ENCODE data around the gene RFX3. TPM values are rescaled to one million over a fixed set of nuclear protein-coding genes. Genes with fewer than 3 reads are reported as not detected.

Gene RFX3
- total and polyA plus RNA-seq, 2 donors from 2014 or later: 1.6 to 17.8 TPM

DNA sequence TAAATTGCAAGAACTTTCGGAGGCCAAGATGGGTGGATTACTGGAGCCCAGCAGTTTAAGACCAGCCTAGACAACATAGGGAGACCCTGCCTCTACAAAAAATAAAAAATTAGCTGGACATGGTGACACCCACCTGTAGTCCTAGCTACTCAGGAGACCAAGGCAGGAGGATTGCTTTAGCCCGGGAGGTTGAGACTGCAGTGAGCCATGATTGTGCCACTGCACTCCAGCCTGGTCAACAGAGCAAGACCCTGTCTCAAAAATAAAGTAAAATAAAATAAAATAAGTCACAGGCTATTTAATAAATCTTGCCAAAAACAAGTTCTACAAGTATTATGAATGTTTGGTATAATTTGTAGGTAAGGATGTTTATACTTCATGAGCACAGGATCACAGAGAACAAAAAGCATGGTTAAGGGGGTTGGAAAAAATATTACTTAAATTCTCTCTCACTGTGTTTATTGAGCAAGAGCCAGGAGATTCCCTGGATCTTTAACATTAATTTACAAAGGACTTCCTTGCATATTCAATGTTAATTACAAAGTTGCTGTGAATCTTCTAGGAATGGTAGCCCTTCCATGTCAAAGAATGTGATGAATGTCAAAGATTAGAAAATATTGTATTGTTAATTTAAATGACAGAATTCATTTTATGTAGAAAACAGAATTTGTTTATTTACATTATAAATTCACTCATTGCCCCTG is 164.0 kb downstream of the RFX3 start:
- no peak for DNase-seq
- no peak overlapping the region for H3K9ac ChIP-seq (ENCODE audit: low read length in 3 of 3)
- no peak for FAIRE-seq

DNA sequence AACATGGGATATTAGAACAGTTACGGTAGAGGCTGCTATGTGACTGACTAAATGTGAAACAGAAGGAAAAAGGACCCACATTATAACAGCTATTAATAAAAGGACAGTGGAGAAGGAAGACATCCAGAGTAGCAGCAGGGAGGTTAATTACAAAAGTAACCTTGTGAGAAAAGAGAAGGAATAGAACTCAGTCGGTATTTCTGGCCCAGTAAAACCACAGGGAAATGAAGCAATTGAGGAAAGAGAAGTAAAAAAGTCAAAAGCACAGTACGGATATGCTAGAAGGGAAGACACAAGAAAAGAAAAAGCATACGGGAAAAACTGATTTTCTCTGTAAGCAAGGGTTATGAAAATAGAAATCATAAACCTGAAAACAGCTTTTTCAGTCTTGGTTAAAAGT is 164.7 kb downstream of the RFX3 start:
- TF ChIP-seq CTCF (IDR thresholded peaks at IDR 0.05; ENCODE audit: borderline replicate concordance, extremely low read depth, insufficient read depth): no peak
- intact Hi-C loops (cut with DNase I): no loop called here
- no peak for DNase-seq

More for the DNA sequence above, 164.0 kb downstream of the RFX3 start:
- no peaks in the 10 kb centered on the region for H3K4me1 ChIP-seq (ENCODE audit: control insufficient read depth in 2 of 3, insufficient read depth in 2 of 3, low read depth in 1 of 3, low read length in 3 of 3)
- H3K27ac ChIP-seq (ENCODE audit: low read depth in 2 of 2, low read length in 2 of 2): no peak overlapping the region
- no peaks in the 10 kb centered on the region for H3K36me3 ChIP-seq (ENCODE audit: control insufficient read depth in 2 of 3, insufficient read depth in 3 of 3, low read length in 3 of 3)
- no peaks in the 10 kb centered on the region for H3K27me3 ChIP-seq (ENCODE audit: control insufficient read depth, insufficient read depth, low read length)
- no peaks in the 10 kb centered on the region for H3K9me3 ChIP-seq (ENCODE audit: control insufficient read depth in 2 of 3, insufficient read depth in 1 of 3, low read length in 3 of 3)
- no peak for TF ChIP-seq CTCF (IDR thresholded peaks at IDR 0.05; ENCODE audit: borderline replicate concordance, extremely low read depth, insufficient read depth)
- H3K4me3 ChIP-seq (ENCODE audit: low read length in 3 of 3): no peak overlapping the region
- intact Hi-C loops (cut with DNase I): no loop called here

DNA sequence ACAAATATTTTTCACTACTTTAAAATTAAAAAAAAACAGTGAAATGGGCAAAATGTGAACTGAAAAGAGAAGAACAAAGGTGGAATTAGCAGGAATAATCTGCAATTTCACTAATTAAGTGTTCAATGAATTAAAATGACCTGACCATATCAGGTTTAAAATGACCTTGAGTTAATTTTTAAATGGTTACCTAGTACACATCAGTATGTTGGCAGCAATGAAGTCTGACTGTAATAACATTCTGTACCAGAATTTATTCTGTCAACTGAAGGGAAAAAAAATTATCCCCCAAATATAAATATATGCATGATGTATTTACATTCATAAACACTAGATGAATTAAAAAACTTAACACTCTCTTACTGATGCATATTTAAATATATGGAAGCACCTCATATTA is 165.6 kb downstream of the RFX3 start:
- no peaks in the 10 kb centered on the region for H3K4me1 ChIP-seq (ENCODE audit: control insufficient read depth in 2 of 3, insufficient read depth in 2 of 3, low read depth in 1 of 3, low read length in 3 of 3)
- no peak for FAIRE-seq
- no peak for TF ChIP-seq CTCF (IDR thresholded peaks at IDR 0.05; ENCODE audit: borderline replicate concordance, extremely low read depth, insufficient read depth)
- H3K9ac ChIP-seq (ENCODE audit: low read length in 3 of 3): no peak overlapping the region
- H3K27ac ChIP-seq (ENCODE audit: low read depth in 2 of 2, low read length in 2 of 2): no peak overlapping the region
- DNase-seq: no peak
- H3K36me3 ChIP-seq (ENCODE audit: control insufficient read depth in 2 of 3, insufficient read depth in 3 of 3, low read length in 3 of 3): no peaks in the 10 kb centered on the region
- H3K27me3 ChIP-seq (ENCODE audit: control insufficient read depth, insufficient read depth, low read length): no peaks in the 10 kb centered on the region
- no peaks in the 10 kb centered on the region for H3K9me3 ChIP-seq (ENCODE audit: control insufficient read depth in 2 of 3, insufficient read depth in 1 of 3, low read length in 3 of 3)
- no peak overlapping the region for H3K4me3 ChIP-seq (ENCODE audit: low read length in 3 of 3)
- intact Hi-C loops (cut with DNase I): no loop called here

More for the DNA sequence above, 164.7 kb downstream of the RFX3 start:
- Histone ChIP-seq H3K27ac (ENCODE audit: low read depth in 2 of 2, low read length in 2 of 2) (no peak overlapping the region), H3K36me3 (ENCODE audit: control insufficient read depth in 2 of 3, insufficient read depth in 3 of 3, low read length in 3 of 3) (no peaks in the 10 kb centered on the region), H3K4me3 (ENCODE audit: low read length in 3 of 3) (no peak overlapping the region), H3K9ac (ENCODE audit: low read length in 3 of 3) (no peak overlapping the region), H3K27me3 (ENCODE audit: control insufficient read depth, insufficient read depth, low read length) (no peaks in the 10 kb centered on the region), H3K9me3 (ENCODE audit: control insufficient read depth in 2 of 3, insufficient read depth in 1 of 3, low read length in 3 of 3) (no peaks in the 10 kb centered on the region), H3K4me1 (ENCODE audit: control insufficient read depth in 2 of 3, insufficient read depth in 2 of 3, low read depth in 1 of 3, low read length in 3 of 3) (no peaks in the 10 kb centered on the region)
- FAIRE-seq: no peak

GRCh38 chr9:3359778-3360177 is 166.0 kb downstream of the RFX3 start:
- H3K27ac ChIP-seq (ENCODE audit: low read depth in 2 of 2, low read length in 2 of 2): no peak overlapping the region
- FAIRE-seq (peak; percentile 29), DNase-seq (no peak)
- H3K4me1 ChIP-seq (ENCODE audit: control insufficient read depth in 2 of 3, insufficient read depth in 2 of 3, low read depth in 1 of 3, low read length in 3 of 3): no peaks in the 10 kb centered on the region
- TF ChIP-seq CTCF (IDR thresholded peaks at IDR 0.05; ENCODE audit: borderline replicate concordance, extremely low read depth, insufficient read depth): no peak
- no peaks in the 10 kb centered on the region for H3K27me3 ChIP-seq (ENCODE audit: control insufficient read depth, insufficient read depth, low read length)
- no peak overlapping the region for H3K4me3 ChIP-seq (ENCODE audit: low read length in 3 of 3)
- H3K9ac ChIP-seq (ENCODE audit: low read length in 3 of 3): no peak overlapping the region
- intact Hi-C loops (cut with DNase I): no loop called here
- H3K9me3 ChIP-seq (ENCODE audit: control insufficient read depth in 2 of 3, insufficient read depth in 1 of 3, low read length in 3 of 3): no peaks in the 10 kb centered on the region
- no peaks in the 10 kb centered on the region for H3K36me3 ChIP-seq (ENCODE audit: control insufficient read depth in 2 of 3, insufficient read depth in 3 of 3, low read length in 3 of 3)
